NCI-H1417 (cell line): ENCODE data around the gene NTN1.
"Not testable (repeated sequence)": the region's sequence is repeated elsewhere in the genome, so short reads cannot be mapped to it uniquely, and the experiment has no call there.

Source experiments
- DNase-seq, 3 experiments: peaks; one replicate each; lab custom pipeline; 2025; lab: John Stamatoyannopoulos, UW

NTN1 gene

DNA sequence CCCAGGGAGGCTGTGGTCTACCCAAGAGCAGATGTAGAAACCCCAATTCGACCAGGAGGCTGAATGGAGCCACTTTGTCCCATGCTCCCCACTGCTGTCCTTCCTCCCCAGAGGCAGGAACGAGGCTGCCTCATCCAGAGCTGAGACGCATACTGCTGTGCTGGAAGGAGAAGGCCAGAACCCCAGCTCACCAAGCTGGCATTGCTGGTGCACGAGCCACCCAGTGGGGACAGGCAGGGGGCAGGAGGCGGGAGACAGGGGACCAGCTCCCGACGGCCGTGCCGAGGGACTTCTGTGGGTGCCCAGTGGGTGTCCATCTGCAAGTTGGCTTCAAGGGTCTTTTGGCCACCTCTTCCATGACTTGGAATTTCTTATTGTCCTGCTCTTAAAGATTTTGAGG is 66.6 kb downstream of the NTN1 start:
- no peak for DNase-seq

DNA sequence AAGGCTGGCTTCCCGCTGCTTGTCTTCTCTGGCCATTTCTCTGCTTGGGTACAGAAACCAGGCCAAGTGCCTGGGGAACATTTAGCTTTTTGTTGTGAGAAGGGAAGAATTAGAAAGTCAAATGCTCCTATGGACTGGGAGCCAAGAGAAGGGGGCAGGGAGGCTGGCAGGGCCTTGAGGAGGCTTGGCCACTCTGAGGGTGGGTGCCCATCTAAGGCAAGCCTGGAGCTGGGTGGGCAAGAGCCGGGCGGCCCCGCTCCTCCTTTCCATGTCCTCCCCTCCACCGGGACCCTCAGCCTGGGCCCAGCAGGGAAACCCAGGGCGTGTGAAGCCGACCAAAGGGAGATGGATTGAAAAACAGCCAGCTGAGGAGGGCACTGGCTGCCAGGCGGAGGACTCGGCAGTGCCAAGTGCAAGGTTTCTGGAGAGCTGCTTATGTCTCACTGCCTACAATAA is 69.4 kb downstream of the NTN1 start:
- DNase-seq: no peak

DNA sequence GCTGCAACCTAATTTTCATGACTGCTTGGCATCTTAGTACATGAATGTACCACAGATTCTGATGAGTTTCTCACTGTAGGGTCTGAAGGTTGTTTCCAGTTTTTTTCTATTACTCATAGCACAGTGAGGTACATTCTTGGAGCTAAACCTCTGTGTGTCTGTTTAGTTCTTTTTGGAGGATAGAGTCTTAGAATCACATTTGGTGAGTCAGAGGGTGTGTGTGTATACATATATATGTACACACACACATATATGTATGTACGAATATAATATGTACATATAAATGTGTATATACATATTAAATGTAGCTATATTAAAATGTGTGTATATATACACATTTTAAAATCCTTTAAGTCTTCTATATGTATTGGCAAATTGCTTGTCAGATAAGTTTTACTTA is 72.9 kb downstream of the NTN1 start:
- DNase-seq: no peak

DNA sequence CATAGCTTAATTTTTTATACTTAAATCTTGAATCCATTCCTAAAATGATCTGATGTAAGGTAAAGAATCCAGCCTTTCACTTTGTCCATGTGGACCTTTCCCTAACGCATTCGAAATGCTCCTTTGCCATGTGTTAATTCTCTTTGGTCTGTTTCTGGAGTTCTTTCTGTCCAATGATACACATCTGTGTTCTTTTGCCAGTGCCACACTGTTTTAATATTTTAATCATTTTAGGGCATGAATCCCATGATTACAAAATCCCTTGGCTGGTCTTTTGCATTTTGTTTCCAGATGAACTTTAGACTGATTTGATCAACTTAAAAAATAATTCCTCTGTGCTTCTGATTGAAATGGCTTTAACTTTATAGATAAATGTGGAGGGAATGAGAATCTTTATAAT is 74.1 kb downstream of the NTN1 start:
- no peak for DNase-seq

DNA sequence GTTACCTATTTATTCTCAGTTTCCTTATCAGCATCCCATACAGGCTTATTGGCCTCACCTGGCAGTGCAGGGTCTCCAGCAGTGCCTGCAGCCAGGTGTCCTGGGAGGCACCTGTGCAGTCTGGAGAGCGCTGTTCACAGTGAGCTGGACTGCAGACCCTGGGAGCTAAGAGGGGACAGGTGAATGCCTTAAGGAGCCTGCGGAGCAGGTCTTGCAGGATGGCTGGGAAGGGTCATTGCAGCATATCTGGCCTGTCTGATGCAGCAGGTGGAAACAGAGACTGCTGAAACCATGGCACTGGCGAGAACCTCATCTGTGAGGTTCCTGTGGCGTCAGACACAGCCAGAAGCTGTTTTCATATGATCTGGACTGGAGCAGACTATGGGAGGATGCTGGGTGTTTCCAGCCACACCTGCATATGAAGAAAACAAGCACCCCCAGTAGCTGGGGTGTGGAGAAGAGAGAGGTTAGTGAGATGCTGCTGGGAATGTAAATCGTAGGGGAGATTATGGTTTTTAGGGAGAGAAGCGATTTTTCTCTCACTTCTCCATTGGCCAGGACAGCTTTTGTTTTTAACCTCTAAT is 77.0 kb downstream of the NTN1 start:
- DNase-seq: peak in 1 of 3 experiments; percentile 4

DNA sequence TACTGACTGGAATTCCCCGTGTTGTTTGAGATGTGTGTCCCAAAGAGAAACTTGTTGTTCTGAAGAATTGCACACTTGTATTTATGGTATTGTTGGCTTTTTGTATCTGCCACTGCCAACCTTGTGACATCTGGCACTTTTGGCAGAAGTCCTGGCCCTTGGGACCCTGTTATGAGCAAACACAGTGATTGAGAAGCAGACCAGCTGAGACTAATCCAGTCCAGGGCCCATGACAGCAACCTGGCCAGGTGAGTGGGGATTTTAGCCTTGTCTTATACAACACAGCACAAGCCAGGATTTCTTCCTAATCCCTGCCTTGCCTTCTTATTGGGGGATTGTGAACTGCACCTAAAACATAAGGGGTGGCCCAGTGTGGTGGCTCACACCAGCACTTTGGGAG is 80.0 kb downstream of the NTN1 start:
- DNase-seq: no peak

DNA sequence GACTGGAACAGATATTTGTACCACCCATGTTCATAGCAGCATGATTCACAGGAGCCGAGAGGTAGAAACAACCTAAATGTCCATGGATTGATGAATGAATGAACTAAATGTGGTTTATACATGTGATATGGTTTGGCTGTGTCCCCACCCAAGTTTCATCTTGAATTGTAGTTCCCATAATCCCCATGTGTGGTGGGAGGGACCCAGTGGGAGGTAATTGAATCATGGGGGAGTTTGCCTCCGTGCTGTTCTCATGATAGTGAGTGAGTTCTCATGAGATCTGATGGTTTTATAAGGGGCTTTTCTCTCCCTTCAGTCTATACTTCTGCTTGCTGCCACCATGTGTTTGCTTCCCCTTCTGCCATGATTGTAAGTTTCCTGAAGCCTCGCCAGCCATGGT is 81.9 kb downstream of the NTN1 start:
- not testable (repeated sequence) for DNase-seq

DNA sequence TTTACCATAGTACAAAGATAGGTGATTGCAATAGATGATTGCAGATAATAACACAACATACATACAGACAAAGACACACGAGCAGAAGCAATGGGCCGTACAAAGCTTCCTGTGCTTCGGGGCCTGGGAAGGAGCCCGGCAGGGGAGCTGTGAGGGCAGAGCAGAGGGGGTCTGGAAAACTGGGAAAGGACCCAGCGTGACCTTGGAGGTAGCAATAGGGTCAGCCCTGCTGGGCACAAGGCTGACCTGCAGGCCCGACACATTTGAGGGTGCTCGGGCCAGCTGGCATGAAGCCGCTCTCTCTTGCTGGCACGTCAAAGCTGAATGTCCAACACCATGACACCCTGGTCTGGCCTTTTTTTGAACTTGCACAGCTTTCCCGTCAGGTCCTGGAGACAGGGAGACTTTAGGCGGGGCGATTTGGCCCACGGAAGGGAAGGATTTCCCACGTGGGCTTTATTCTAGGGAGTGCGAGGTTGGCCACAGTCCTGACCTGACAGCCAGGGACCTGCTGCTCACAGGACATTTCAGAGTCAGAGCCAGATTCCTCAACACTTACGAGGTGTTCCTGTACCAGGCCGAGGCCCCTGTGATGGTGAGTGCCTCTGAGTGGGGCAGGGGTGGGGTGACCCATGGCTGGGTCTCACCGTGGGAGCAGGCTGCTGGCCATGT is 83.2 kb downstream of the NTN1 start:
- DNase-seq: no peak

DNA sequence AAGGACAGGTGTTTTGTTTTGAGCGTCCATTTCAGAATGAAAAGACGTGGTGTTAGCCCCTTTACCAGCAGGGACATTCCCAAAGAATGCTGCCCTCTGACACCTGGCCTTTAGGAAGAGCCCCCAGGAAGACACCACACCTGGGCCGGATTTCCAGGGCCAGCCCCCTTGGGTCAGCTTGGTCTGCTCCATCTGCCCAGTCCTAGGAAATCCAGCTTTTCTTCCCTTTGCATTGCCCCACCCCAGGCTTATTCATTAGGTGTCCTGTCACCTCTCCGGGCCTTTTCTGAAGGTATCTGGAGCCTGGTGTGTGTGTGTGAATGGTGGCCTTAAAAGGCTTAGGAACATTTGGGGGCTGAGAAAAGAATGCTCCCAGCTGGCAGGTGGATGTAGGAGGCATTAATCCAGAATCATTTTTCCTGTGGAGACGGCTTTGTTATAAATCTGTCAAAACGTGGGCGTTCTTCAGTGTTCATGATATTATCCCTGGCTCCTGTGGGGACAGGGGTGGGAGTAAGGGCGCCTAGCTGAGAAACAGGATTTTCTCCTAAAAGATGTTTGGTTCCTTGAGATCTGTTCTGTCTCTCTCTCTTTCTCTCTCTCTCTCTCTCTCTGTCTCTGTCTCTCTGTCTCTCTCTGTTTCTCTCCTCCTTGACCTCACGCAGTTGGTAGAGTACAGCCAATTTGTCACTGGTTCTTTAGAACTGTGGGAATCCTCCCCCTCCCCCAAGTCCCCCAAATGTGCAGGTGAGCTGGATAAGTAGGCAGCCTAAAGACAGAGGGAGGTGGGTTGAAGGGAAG is 84.0 kb downstream of the NTN1 start:
- DNase-seq: peak in 1 of 3 experiments; percentile 2

DNA sequence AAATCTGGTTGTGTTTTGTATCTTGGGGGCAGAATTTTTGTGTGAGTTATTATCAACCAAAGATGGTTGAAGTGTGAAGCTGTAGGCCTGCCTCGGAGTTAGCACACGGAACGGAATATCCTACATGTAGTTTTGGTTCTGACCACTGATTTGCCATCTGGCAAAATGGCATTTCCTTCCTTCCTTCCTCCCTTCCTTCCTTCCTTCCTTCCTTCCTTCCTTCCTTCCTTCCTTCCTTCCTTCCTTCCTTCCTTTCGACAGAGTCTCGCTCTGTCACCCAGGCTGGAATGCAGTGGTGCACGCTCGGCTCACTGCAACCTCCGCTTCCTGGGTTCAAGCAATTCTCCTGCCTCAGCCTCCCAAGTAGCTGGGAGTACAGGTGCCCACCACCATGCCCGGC is 85.0 kb downstream of the NTN1 start:
- not testable (repeated sequence) for DNase-seq

DNA sequence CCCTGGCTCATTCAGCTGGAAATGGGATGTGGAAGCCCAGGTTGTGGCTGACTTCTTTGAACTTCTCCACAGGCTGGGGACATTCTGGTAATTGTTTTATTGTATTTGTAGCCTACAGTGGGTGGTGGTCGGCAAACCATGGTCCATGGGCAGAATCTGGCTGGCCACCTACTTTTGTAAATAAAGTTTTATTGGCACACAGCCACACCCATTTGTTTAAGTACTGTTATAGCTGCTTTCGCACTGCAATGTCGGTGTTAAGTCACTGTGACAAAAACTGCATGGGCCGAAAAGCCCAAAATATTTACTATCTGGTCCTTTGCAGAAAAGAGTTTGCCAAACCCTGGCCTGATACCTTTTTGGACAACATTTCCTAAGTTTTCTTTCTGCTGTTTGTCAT is 86.2 kb downstream of the NTN1 start:
- no peak for DNase-seq

DNA sequence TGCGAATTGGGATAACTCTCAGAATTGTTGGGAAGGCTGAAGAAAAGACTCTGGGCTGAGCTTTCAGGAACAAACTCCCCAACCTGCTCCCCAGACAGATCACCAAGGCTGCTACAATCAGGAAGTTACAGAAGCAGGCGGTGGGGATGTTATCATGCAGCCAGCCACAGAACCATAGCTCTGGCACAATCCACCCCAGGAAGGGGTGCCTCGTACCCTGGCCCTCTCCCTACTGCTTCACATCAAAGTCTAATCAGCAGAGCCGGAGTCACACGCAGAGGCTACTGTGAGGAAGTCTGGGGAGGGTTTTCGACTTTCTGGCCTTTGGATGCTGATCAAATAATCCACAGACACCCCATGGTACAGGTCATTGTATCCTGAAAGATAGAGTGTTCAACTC is 86.8 kb downstream of the NTN1 start:
- DNase-seq: no peak

DNA sequence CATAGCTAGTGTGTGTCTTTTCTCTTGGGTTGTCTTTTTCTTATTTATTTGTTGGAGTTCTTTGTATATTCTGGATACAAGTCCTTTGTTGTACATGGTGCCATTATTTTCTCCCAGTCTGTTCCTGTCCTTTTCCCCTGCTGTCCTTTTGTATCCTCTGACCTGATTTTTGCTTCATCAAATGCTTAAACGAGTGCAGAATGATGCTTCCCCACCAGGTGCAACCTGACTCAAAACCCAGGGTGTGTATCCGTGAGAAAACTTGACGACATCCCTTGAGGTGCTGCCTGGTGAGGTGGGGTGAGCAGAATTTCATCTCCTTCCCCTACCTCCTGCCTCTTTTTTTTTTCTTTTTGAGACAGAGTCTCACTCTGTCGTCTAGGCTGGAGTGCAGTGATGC is 88.6 kb downstream of the NTN1 start:
- DNase-seq: no peak

DNA sequence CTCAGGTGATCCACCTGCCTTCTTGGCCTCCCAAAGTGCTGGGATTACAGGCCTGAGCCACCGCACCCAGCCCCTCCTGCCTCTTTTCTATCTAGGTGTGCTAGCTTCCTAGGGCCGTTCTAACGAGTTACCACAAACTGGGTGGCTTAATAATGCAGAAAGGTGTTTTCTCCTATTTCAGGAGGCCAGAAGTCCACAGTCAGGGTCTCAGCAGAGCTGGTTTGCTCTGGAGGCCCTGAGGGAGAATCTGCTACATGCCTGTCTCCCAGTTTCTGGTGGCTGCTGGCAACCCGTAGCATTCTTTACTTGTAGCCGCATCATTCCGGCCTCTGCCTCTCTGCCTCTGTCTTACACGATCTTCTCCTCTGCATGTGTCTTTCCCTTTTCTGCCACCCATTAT is 89.2 kb downstream of the NTN1 start:
- DNase-seq: no peak

DNA sequence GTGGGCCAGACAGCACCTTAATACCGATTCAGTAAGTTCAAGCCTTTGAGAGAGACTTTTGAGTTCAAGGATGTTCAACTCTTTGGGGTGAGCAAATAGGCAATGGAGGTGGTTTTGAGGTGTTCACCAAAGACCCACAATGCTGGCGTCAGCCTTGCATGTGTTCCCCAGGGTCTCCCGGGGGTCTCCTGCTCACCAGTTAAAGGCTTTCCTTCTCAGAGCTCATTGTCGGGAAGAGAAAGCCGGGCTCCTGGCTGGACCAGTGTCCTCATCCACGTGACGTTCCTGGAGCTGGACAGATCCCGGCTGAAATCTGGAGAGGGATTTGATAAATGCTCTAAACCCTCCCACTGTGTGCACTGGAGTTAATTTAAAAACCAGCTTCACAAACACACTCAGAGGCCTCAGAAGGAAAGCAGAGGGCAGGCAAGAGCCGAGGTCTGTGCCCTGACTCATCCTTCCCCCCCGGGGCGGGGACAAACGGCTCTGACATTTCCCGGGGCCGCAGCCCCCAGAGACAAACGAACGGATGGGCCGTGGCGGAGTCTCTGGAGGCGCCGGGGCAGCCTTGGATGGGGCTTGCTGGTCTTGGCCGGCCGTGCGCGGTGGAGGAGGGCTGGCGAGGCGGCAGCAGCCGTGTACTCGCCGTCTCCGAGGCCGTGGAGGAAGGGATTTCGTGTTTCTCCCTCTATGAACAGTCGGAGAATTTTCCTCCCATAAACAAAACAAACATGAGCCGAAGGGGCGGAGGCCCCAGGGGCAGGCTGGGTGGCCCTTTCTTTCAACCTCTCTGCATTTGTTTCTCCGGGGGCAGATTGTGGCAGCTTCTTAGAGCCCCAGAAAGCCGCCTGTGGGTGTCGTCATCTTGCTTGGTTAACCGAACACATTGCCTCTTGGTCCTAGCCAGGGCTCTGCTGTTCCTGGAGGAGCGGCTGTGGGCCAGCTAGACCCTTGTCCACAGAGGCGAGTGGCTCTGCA is 94.2 kb downstream of the NTN1 start:
- no peak for DNase-seq

DNA sequence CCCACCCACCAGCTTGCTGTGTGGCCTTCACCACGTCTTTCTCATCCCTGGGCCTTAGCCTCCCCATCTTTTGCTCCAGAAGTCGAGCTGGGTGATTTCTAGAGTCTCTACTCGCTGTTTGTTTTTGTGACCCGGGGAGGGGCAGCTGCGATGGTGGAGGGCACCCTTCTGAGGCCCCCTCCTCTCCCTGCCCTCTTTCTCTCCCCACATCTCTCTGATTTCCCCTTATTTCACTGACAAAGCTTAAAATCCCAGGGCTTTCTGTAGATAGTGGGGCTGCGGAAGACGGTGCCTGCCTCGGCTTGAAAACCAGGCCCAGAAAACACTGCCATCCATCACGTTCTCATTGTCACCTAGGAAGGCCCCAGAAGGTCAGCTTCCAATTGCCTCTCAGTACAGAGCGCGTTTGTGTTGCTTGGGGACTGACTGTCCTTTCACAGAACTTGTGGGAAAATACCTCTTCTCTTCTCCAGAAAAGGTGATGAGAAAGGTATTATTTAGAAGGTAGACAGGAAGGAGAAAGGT is 95.1 kb downstream of the NTN1 start:
- no peak for DNase-seq

DNA sequence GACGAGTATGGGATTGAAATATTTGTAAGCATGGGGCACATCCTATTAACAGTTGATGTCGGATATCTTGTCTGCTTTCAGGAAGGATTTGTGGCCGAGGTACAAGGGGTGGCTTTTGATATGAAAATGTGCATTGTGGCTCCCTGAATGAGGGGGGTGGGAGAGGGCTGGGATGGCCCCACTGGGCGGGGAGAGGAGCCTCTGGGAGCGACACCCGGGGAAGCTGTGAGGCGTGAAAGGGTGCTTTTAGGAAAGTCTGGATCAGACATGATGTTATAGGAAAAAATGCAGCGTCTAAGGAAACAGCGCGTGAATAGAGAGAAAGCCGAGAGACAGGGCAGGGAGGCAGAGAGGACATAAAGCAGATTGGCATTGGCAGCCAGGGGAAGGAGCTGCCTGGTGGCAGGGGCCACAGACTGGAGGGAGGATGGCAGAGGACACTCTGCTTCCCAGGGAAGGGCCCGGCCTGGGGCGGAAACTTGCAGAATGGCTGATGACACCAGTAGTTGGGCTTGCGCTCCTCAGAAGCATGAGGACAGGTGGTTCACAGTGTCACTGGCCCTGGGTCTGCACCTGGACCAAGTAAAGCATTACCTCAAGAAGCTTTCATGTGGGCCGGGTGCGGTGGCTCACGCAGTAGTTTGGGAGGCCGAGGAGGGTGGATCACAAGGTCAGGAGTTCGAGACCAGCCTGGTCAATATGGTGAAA is 95.7 kb downstream of the NTN1 start:
- no peak for DNase-seq

DNA sequence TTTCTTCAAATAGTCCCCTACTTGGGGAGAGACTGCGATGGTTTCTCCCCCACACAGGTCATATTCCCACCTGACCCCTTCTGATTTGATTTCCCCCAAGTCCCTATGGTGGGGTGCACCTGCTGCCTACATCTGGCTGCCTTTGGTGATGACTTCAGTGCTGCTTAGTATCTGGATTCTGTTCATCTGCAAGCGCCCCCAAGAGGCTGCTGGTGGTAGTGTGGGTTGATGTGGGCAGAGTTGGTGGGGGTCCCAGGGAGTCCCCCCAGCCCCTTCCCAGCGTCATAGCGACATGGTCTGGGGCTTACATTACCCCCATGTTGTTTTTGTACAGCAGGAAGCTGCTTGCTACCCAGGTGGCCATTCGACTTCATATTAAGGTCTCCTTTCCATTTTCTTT is 99.2 kb downstream of the NTN1 start:
- DNase-seq: no peak

DNA sequence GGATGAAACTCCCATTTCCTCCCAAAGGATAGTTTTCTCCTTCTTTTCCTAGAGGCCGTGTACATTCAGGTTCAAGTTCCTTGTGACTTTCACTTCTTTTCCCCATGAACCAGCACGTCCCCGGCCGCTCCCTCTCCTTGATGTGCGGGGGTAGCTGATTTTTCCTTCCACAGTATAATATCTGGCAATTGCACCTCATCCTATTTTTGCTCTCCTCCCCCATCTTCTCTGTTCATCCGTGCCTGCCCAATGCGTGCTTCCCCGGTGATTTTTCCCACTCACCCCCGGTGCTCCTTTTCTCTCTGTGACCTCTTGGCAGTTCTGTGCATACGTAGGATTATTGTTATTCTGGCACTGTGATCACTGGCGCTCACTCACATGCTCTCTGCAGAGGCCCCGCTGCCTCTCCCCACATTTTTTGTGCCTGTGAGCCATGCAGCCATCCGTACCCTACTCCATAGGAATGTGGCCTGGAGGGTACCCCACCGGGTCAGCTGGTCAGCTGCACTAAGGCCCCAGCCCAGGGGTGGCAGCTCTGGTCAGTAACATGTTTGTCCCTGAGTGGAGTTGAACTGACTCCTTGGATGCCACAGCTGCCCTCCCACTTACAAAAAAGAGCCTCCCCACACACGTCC is 100.0 kb downstream of the NTN1 start:
- no peak for DNase-seq
